Measurements from ENCODE around the gene CUTA.

The CUTA gene

GRCh38 chr6:33417903-33418689, at the start of gene CUTA:
TSS of gene CUTA (minus strand) at chr6:33418107. CDS start at chr6:33418000, 107 bp downstream.
- peak; percentile 94 to 100 (median 99) for DNase-seq

- no peak for DNase-seq
Observed at GRCh38 chr6:33467091-33467490, 49.2 kb upstream of the CUTA start.

GRCh38 chr6:33466075-33466735, 48.3 kb upstream of the CUTA start:
- no peak for DNase-seq

GRCh38 chr6:33459226-33459625, 41.3 kb upstream of the CUTA start:
- DNase-seq, result no peak

- DNase-seq, result no peak
Observed at GRCh38 chr6:33458676-33459075, 40.8 kb upstream of the CUTA start.

- DNase-seq, result no peak
Observed at GRCh38 chr6:33456156-33456555, 38.2 kb upstream of the CUTA start.

- DNase-seq, result no peak
Observed at GRCh38 chr6:33455051-33455450, 37.1 kb upstream of the CUTA start.

- peak; percentile 72 to 96 (median 94) for DNase-seq
Observed at GRCh38 chr6:33454009-33454946, 36.4 kb upstream of the CUTA start, which contains the start of gene ZBTB9. TSS of gene ZBTB9 (plus strand) at chr6:33454576. CDS start at chr6:33455101, 525 bp downstream.

- no peak for DNase-seq
Observed at GRCh38 chr6:33453393-33454008, 35.6 kb upstream of the CUTA start.

GRCh38 chr6:33452496-33452895, 34.6 kb upstream of the CUTA start:
- no peak for DNase-seq

GRCh38 chr6:33451606-33452005, 33.7 kb upstream of the CUTA start:
- no peak for DNase-seq

- no peak for DNase-seq
Observed at GRCh38 chr6:33450434-33450833, 32.5 kb upstream of the CUTA start.

GRCh38 chr6:33446356-33446755, 28.4 kb upstream of the CUTA start:
- DNase-seq, result no peak

GRCh38 chr6:33445119-33445603, 27.3 kb upstream of the CUTA start:
- DNase-seq, result no peak

- DNase-seq, result no peak
Observed at GRCh38 chr6:33443619-33444504, 26.0 kb upstream of the CUTA start.

- DNase-seq, result no peak
Observed at GRCh38 chr6:33443025-33443424, 25.1 kb upstream of the CUTA start.

GRCh38 chr6:33442283-33442682, 24.4 kb upstream of the CUTA start:
- no peak for DNase-seq

GRCh38 chr6:33441457-33441856, 23.6 kb upstream of the CUTA start:
- DNase-seq, result no peak

- no peak for DNase-seq
Observed at GRCh38 chr6:33440649-33441309, 22.9 kb upstream of the CUTA start.

GRCh38 chr6:33439956-33440648, 22.2 kb upstream of the CUTA start:
- DNase-seq, result no peak

All from C1 segment of cervical spinal cord (tissue), 14 donors.